NAMALWA (cell line): ENCODE results near the gene ITGAL.
"Not testable (repeated sequence)": the region's sequence is repeated elsewhere in the genome, so short reads cannot be mapped to it uniquely, and the experiment has no call there.

Experiments
- DNase-seq: peaks from one replicate; pipeline ENCODE4 v3.0.0-alpha.2; 2015; ENCODE audit warnings: low spot score

The ITGAL gene

DNA sequence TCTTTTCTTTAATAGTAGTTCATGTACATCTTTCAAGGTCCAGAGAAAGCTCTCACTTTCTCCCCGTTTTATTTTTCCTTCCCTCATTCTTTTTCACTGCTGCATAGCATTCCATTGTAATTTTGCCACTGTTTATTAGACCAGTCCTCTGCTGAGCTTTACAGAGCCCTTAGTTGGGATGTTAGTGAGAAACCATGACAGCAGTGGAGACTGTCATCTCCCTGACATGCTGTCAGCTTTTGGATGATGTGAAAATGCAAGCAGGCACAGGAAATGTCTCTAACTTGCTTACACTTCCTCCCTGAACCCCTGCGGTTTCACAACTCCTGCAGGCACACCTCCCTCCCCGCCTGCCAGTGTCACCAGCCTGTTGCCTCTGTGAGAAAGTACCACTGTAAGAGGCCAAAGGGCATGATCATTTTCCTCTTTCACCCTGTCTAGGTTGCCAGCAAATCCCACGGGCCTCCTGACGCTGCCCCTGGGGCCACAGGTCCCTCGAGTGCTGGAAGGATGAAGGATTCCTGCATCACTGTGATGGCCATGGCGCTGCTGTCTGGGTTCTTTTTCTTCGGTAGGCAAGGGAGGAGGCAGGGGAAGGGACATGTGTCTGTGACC lies at the start of gene ITGAL:
Gene ITGAL (plus strand): TSS at position 415 of the 615 bp plus-strand sequence. CDS start 96 bp downstream, at position 511.
- DNase-seq = peak; percentile 70

DNA sequence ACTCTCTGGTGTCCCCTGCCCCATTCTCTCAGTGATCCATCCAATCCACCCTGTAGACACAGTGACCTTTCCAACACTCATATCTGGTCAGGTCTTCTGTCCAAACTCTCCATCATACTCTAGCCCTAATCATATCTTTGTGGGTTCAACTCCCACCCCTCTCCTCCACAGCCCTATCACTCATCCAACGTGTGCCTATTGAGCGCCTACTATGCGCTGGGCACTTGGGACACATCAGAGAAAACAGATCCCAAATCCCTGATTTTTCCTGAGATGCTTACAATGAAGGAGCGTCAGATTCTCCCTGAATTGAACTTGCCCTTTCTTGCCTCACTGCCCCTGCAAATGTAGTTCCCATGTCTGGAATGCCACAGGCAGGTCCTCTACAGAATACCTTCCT lies 44.5 kb upstream of the ITGAL start:
- no peak for DNase-seq

DNA sequence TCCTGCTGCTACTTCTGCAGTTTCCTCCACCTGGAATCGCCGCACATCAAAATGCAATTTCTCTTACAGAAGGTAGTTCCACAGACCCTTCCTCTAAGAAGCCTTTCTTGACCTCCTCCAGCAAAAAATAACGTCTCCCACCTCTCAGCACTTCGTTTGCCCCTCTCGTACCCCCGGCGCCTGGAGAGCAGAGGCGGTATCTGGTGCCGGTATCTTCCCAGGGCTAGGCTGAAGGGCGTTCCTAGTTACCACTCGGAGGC lies 43.2 kb upstream of the ITGAL start:
- no peak for DNase-seq

DNA sequence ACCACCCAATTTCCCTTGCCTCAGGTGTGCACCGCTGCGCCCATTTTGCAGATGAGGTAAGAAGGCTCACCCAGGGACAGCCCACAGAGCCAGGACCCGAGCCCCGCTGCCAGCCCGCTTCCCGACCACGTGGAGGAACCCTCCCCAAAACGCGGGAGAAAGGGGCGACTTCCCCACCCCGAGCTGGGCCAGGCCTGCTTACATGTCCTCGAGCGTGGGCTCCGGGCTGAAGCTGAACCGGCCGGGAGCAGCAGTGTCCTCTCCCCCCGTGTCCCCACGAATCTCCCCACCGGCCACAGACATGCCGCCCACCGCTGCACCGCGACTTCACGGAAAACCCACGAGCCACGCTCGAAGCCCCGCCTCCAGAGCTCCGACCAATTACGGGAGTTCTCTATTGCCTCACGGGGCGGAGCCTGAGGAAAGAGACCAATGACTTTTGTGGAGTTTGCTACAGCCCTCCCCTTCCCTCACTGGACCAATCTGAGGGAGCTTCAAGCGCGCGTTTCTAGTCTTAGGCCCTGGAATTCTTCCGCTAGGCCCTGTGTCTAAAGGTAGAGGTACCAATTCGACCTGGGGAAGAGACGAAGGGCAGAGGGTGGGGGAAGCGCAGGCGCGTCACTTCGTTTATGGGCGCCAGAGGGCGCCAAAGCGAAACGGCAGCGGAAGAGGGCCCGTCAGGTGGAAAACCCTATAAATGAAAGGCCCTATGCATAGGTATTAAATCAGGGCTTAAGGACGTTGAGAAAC lies 42.7 kb upstream of the ITGAL start, which contains the start of gene DCTPP1:
Gene DCTPP1 (minus strand): TSS at position 353 of the 750 bp plus-strand sequence. CDS start 50 bp downstream, at position 303.
- DNase-seq = peak; percentile 100

DNA sequence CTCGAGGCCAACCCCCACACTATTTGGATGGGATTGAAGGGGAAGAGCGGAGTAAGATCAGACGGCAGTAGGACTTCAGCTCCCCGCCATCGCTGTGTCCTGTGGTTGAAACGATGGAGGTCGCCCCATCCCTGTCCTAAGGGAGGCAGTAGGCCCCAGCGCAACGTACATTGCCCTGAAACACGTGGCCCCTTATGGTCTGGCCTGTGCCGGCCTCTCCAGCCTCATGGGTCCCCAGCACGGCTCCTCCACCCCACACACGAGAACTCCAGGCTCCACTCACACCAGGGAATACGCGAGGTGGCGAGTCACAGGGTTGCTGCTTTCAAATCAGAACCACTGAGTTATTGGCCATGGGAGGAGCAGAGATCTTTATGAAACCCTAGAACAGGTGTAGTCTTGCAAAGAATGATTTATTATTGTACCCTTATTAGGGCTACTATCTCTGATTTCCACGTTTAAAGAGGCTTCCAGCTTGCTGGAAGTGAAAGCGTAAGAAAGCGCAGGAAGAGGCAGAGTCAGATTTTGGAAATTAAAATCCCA lies 42.0 kb upstream of the ITGAL start:
- DNase-seq = no peak

DNA sequence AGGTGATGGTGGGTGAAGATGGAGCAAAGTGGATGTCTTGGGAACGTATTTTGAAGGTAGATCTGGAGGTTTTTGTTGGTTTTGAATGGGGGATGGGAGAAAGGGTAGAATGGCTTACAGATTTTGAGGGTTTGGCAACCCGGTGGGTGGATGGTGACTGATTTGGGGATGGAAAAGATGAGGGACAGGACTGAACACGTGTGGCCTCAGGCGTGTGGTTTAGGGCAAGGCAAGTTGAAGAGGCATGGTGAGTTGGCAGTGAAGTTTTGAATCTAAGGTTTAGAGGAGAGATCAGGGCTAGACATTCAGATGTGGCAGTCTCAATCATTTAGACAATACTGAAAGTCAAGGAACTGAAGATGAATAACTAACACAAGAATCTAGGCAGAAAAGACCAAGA lies 37.7 kb upstream of the ITGAL start:
- DNase-seq = no peak

DNA sequence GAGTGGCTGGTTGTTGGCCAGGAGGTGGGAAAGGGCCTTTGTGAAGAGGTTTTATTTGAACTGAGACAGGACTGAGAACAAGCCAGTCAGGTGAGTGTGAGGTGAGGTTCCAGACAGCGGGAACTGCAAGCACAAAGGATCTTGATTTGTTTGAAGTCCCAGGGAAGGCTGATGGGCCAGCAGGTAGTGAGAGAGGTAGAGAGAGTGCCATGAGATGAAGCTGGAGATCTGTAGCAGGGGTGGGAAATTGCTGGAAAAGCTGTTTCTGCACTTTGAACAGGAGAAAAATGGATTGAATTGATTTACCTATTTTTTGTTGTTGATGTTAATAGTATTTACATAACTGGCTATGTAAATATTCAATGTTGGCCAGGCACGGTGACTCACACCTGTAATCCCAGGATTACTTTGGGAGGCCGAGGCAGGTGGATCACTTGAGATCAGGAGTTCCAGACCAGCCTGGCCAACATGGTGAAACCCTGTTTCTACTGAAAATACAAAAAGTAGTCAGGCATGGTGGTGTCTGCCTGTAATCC lies 35.0 kb upstream of the ITGAL start:
- no peak for DNase-seq

DNA sequence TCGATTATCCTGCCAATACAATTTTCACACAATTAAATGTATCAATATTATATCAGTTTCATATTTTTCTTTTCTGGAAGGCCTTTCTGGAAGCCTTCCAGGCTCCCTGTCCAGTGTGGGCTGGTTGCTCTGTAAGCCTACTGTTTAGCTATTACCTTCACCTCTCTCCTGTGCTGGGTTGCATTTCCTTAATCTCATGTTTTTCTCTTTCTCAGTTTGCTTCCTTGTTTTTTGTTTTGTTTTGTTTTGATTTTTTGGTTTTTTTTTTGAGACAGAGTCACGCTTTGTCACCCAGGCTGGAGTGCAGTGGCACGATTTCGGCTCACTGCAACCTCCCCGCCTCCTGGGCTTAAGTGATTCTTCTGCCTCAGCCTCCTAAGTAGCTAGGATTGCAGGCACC lies 33.7 kb upstream of the ITGAL start:
- DNase-seq = no peak

DNA sequence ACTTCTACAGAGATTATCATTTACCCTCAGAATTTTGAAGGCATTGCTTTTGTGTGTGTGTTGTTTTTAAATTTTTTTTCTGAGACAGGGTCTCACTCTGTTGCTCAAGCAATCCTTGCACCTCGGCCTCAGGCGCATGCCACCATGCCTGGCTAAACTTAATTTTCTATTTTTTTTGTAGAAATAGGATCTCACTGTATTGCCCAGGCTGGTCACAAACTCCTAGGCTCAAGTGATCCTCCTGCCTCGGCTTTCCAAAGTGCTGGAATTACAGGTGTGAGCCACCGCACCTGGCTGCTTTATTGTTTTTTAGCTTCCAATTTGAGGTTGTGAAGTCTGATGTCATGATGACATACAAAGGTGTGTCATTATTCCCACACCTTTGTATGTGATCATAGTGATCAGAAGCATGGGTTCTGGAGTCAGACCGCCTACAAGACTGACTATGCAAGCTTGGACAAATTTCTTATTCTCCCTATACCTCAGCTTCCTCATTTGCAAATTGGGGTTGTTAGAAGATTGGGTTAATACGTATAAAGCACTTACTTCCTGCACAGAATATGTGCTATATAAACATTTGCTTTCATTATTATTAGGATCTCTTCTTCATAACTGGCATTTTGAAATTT lies 32.7 kb upstream of the ITGAL start:
- no peak for DNase-seq

DNA sequence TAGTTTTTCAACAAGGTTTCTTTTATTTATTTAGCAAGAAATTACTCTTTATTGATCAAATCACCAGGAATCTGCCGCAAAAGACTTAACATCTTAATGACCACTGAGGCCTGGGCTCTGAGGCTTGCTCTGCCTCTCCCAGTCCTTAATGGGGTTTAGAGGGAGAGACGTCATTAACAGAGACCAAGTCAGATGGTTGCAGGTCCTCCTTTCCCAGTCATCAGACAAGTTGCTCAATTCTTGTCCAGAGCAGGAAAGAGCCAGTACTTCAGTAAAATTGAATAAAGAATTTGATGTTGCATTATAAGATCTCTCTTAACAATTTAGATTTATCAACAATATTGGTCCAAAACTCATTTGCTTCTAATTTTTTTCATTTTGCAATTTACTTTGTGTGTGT lies 28.9 kb upstream of the ITGAL start:
- DNase-seq = no peak

DNA sequence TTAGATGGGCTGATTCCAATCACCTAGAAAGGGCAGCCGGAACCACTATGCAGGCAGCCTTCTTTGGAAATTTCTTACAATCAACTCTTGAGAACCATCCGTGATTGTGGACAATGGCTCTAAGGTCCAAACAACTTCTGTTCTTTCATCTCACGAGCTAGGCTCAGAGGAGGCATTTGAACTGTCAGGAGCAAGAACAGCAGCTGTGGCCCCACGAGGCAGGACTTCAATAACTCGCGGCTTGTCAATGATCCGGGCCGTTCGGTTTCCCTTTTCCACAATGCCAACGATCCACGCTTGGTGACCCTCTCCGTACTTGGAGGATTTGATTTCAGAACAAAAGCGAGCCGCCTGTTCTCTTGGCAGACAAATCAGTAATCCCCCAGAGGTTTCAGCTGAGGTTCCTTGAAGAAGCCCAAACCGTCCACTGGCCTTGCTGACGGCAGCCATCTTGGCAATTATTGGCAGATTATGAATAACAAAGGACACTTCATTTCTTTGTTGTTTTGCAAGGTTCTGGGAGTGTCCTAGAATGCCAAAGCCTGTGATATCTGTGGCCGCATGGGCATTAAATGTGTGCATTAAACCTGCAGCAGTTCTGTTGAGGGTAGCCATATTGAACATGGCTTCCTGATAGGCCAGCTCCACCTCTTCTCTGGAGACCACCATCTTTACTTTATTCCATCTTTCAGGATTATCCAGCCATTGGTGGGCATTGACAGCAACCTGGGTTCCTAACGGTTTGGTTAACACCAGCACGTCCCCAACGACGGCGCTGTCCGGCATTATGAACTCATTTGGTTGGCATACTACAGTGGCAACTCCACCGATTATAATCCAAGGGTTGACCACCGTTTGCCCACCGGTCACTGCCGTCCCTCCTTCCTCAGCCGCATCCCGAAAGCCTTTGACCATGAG lies 28.1 kb upstream of the ITGAL start:
- DNase-seq = no peak

DNA sequence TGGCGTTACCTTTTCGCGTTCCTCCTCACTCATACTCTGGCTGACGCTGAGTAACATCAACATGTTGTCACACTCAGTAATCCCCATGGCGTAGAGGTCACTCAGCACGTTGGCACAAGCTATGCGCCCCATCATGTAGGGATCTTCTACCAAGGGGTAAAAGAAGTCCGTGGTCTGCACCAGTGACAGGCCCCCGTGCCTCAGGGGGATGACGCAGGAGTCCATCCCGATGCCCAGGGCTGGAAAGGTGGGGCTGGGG lies 27.5 kb upstream of the ITGAL start:
- no peak for DNase-seq

DNA sequence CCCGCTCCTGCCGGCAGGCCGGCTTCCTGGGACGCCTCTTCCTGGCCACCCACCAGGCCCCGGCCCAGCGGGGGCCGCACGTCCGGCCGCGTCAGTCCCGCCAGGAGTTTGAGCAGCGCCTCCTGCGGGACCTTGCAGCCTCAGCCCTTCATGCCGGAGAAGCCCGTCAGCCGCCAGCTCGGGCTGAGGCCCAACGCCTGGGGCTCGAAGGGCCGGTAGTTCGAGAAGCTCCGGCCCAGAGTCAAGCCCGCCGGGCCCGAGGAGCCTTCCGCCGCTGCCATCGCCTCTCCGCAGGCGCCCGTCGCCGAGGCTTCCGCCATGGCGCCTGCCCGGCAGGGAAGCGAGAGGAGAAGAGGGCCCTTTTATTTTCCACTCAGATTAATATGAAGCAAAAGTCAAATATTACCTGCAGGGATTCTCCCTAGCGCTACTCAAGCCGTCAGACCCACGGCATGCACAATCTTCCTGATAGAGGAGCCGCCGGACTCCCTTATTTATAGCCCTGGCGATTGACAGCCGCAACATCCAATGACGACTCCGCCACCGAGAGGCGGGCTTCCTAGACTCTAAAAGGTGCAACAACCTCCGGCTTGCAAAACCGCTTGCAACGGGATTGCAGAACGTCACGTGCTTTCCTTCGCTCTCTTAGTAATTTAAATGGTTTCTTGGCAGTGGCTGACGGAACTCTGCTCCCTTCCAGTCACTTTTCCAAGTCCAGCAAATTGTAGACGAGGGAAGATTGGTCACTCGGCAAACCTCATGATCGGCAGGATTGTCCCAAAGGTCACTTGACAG lies 26.9 kb upstream of the ITGAL start, which contains the start of gene SEPHS2:
Gene SEPHS2 (minus strand): TSS at position 467 of the 795 bp plus-strand sequence. CDS start 147 bp downstream, at position 320.
- DNase-seq = peak; percentile 98

DNA sequence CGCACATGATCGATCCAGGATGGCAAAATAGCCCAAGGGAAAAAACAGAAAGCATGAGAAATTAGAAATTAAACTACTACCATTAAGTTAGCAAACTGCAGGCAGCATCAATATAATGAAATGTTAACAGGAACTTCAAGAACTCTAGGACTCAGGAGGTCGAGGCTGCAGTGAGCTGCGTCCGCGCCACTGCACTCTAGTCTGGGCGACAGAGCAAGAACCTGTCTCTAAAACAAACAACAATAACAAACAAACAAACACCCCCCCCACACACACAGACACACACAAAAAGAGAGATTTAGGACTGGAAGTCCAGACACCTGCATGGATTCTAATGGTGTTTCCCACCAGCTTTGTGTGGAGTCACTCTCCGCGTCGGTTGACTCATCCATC lies 26.3 kb upstream of the ITGAL start:
- DNase-seq = no peak

DNA sequence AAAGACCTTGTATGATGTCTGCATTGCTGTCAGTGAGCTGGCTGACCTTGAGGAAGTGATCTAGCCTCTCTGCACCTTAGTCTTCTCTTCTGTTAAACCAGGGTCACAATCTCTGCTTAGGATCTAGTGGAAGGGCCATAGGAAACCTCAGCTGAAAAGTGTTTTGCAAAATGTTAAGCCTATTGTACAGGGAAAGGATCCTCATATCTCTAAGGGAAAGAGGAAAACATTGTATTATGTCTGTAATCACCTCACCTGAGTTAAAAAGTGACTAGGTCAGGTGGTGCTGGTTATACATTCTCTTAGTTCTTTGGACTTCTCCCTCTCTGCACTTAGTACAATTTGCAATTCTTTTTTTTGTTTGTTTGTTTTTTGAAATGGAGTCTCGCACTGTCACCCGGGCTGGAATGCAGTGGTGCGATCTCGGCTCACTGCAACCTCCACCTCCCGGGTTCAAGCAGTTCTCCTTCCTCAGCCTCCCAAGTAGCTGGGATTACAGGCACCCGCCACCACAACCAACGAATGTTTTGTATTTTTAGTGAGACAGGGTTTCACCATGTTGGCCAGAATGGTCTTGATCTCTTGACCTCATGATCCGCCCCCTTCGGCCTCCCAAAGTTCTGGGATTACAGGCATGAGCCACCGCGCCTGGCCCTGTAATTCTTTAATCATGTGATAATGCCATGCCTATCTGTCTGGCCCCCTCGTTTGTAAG lies 24.9 kb upstream of the ITGAL start:
- DNase-seq = no peak

DNA sequence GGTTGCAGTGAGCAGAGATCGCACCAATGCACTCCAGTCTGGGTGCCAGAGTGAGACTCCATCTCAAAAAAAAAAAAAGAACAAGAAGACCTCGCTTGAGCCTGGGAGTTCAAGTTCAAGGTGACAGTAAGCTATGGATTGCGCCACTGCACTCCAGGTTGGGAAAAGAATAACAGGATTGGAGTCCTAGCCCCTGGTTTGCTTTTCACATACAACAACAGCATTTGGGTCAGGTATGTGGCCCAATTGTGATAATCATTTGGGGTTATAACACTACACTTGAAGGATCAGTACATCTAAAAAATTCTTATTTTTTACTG lies 23.5 kb upstream of the ITGAL start:
- DNase-seq = no peak

DNA sequence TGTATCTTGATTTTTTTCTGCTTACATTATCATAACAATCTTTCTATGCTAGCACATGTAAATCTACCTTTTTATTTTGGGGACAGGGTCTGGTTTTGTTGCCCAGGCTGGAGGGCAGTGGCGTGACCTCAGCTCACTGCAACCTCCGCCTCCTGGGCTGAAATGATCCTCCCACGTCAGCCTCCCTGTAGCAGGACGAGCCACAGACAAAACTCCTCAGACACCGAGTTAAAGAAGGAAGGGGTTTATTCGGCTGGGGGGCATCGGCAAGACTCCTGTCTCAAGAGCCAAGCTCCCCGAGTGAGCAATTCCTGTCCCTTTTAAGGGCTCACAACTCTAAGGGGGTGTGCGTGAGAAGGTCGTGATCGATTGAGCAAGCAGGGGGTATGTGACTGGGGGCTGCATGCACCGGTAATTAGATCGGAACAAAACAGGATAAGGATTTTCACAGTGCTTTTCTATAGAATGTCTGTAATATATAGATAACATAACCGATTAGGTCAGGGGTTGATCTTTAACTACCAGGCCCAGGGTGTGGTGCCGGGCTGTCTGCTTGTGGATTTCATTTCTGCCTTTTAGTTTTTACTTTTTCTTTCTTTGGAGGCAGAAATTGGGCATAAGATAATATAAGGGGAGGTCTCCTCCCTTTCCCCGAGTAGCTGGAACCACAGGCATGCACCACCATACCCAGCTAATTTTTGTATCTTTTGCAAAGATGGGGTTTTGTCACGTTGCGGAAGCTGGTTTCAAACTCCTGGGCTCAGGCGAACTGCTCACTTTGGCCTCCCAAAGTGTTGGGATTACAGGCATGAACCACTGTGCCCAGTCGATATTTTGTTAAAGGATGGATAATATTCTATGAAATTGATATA lies 19.6 kb upstream of the ITGAL start:
- not testable (repeated sequence) for DNase-seq

DNA sequence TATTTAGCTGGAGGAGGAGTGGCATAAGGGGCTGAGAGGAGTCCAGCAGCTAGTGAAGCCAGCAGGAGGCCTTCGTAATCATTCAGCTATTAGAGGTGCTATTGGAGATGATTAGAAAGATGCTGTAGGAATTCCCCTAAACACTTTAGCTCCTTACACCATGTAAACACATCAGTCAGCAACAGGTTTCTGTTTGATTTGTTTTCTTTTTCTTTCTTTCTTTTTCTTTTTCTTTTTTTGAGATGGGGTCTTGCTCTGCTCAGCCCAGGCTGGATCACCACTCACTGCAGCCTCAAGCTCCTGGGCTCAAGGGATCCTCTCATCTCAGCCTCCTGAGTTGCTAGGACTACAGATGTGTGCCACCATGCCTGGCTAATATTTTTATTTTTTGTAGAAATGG lies 16.2 kb upstream of the ITGAL start:
- no peak for DNase-seq

DNA sequence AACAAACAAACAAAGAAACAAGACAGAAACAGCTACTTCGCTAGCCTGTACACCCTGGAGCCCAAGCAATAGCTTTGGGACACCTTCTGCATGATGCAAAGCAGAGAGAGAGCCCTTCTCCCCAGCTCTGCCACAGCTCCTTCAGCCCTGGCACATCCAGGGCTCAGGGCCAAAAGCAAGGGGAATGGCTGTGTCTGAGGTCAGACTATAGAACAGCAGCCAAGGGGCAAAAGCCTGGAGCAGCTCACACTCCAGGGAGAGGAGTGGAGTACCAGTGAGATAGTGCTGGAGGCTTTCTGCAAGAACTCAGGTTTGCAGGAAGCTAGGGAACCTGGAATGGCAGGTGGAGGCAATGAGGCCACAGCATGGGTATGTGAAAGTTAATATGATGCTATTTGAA lies 15.3 kb upstream of the ITGAL start:
- DNase-seq = no peak
